Choroid plexus epithelial cell (primary cell): ENCODE measurements around the gene ARL15.

ENCODE experiments used
- DNase-seq: peaks from one replicate; pipeline ENCODE4 v3.0.0-alpha.2; 2010; ENCODE audit warnings: low read depth
- H3K4me3 ChIP-seq: 2 replicates; pipeline ENCODE4 v1.5.1; 2011; ENCODE audit warnings: low read depth, mild to moderate bottlenecking, control low read depth, low read length, moderate library complexity
- TF ChIP-seq, protein P1 (sequence below): conservative IDR thresholded peaks from 2 replicates; pipeline ENCODE4 v1.5.1; 2011; ENCODE audit warnings: low read depth, mild to moderate bottlenecking, control low read depth, inconsistent platforms, low read length, moderate library complexity

Gene ARL15

DNA sequence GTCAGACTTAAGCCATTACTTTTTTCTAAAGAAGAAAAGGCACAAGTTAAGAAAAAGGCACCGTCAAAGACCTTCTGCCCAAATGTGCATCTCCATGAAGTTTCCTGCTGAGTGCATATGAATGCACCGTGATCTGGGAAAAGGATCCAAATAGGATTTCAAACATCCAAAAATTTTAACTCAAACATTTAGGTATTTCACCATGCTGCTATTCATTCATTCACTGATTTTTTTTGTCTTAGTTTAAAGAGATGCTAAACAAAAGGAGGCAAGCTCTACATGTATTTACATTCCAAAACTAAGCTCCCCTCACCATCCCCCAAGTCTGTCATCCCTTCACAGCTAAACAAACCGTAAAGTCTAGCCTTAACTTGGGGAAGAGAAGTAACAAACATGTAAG is 291.9 kb downstream of the ARL15 start:
- TF ChIP-seq, protein P1, sequence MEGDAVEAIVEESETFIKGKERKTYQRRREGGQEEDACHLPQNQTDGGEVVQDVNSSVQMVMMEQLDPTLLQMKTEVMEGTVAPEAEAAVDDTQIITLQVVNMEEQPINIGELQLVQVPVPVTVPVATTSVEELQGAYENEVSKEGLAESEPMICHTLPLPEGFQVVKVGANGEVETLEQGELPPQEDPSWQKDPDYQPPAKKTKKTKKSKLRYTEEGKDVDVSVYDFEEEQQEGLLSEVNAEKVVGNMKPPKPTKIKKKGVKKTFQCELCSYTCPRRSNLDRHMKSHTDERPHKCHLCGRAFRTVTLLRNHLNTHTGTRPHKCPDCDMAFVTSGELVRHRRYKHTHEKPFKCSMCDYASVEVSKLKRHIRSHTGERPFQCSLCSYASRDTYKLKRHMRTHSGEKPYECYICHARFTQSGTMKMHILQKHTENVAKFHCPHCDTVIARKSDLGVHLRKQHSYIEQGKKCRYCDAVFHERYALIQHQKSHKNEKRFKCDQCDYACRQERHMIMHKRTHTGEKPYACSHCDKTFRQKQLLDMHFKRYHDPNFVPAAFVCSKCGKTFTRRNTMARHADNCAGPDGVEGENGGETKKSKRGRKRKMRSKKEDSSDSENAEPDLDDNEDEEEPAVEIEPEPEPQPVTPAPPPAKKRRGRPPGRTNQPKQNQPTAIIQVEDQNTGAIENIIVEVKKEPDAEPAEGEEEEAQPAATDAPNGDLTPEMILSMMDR: no peak
- H3K4me3 ChIP-seq: no peak overlapping the region

DNA sequence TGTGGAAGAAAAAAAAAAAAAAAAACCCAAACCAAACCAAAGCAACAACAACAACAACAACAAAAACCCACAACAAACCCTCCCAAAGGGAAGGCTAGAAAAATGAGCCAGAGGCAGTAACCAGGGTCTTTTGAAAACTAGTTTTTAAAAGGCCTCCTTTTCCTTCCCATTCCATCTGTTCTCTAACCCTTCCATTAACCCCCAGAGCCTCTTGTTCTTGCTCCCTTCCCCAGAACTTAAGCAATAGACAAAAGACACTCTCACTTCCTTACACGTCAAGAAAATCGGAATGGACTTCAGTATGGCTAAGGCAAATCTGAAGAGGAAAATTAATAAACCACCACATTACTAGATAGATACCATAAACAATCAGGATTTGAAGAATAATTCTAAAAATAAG is 292.8 kb downstream of the ARL15 start:
- TF ChIP-seq, protein P1: no peak
- no peak overlapping the region for H3K4me3 ChIP-seq
- no peak for DNase-seq

More for the DNA sequence above, 291.9 kb downstream of the ARL15 start:
- DNase-seq: no peak

GRCh38 chr5:54013556-54014194 is 296.7 kb downstream of the ARL15 start:
- peak; percentile 94 for DNase-seq
- no peak overlapping the region for H3K4me3 ChIP-seq
- TF ChIP-seq, protein P1: no peak

GRCh38 chr5:54009828-54010227 is 300.5 kb downstream of the ARL15 start:
- TF ChIP-seq, protein P1: no peak

DNA sequence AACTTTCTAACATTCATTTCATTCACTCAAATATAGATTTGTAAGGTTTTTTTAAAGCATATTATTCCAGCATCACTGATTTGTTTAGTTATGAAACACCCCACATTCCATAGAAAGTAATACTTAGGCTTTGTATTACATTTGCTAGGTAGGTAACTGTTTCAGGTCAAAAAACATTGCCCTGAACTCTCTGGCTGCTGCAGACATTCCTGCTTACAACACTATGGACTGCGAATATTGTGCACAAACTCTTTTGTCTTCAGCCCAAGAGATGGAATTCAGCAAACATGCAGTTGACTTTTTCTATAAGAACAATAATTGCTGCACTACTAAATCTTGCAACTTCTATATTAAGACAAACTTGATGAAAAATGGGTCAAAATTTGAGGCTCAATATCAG is 301.0 kb downstream of the ARL15 start:
- H3K4me3 ChIP-seq: no peak overlapping the region
- peak; percentile 52 for DNase-seq
- TF ChIP-seq, protein P1: no peak

More at GRCh38 chr5:54009828-54010227, 300.5 kb downstream of the ARL15 start:
- H3K4me3 ChIP-seq: no peak overlapping the region
- no peak for DNase-seq

GRCh38 chr5:54007827-54008777 is 302.3 kb downstream of the ARL15 start:
- no peak overlapping the region for H3K4me3 ChIP-seq
- TF ChIP-seq, protein P1: no peak
- peak; percentile 68 for DNase-seq

- TF ChIP-seq, protein P1: no peak
- no peak for DNase-seq
- H3K4me3 ChIP-seq: no peak overlapping the region
These were observed 305.7 kb downstream of the ARL15 start for GRCh38 chr5:54004697-54005096.
